ENCODE results near the gene PRPF8. TPM values are rescaled to one million over a fixed set of nuclear protein-coding genes. Genes with fewer than 3 reads are reported as not detected.
"Not testable (repeated sequence)": the region's sequence is repeated elsewhere in the genome, so short reads cannot be mapped to it uniquely, and the experiment has no call there.

PRPF8 gene
- total RNA-seq, result 72.7 and 94.3 TPM in 2 replicates

DNA sequence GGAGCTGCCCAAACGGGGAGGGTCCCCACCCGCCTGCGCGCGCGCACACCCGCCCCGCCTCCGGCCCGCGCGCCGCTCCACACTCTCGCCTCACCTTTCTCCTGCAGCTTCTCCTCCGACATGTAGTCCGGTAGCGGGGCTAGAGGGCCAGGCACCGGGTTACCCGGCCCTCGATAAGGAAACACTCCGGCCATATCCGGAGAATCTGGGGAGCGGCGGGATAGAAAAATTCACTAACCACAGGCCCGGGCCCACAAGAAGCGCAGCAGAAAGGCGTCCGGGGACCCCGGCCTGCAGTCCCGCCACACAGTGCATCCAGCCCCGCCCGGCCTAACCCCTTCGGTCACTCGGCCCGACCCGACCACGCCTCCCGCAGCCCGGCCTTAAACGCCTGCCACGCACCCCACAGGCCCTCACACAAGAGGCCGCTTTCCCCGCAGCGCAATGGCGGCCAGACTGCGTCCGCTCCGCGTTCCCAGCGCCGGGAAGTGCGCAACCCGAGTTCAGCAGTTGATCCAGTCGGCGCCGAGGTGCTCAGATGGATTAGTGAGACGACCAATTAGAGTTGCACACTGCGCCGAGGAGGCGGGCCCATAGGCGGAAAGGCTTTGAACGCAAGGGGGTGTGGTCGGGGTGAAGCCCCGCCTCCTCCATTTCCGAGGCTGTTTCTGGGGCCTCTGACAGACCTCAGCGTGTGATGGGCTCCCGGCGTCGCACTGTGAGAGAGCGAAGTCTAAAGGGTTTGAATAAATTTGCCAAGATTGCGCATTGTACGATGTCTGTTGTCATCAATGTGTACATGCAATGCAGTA, at the start of gene PRPF8:
Gene PRPF8, minus strand, starts transcription at position 490 of the 812 bp plus-strand sequence. Its CDS starts 296 bp downstream, at position 194.
- DNase-seq (ENCODE audit: low read depth in 2 of 2), result peak; percentile 96 to 98

DNA sequence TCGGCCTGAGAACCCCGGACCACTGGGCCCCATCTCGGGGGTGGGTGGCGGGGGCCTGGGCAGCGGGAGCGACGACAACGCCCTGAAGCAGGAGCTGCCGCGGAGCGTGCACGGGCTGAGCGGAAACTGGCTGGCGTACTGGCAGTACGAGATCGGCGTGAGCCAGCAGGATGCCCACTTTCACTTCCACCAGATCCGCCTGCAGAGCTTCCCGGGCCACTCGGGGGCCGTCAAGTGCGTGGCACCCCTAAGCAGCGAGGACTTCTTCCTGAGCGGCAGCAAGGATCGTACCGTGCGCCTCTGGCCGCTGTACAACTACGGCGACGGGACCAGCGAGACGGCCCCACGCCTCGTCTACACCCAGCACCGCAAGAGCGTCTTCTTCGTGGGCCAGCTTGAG, 49.1 kb upstream of the PRPF8 start:
- no peak for DNase-seq (ENCODE audit: low read depth in 2 of 2)

DNA sequence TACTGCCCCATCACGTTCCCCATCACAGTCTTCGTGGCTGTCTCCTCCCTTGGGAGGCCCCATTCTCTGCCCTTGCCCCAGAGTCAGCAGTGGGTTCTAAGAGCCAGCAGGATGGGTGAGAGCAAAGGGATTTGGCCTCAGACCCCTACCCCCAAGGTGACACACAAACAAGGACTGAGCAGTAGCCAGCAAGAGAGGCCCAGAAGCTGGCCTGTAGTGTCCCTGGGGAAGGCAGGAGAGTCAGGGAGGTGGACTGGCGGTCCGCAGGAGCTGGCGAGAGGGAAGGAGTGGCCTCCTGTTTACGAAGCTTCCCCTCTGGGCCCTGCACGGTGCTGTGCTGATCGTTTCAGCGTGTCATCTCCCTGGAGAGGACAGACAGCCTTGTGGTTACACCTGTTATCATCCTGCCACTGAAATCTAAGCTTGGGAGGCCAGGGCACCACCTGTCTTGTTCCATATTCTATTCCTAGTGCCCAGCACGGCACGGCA, 48.2 kb upstream of the PRPF8 start:
- DNase-seq (ENCODE audit: low read depth in 2 of 2), result no peak

DNA sequence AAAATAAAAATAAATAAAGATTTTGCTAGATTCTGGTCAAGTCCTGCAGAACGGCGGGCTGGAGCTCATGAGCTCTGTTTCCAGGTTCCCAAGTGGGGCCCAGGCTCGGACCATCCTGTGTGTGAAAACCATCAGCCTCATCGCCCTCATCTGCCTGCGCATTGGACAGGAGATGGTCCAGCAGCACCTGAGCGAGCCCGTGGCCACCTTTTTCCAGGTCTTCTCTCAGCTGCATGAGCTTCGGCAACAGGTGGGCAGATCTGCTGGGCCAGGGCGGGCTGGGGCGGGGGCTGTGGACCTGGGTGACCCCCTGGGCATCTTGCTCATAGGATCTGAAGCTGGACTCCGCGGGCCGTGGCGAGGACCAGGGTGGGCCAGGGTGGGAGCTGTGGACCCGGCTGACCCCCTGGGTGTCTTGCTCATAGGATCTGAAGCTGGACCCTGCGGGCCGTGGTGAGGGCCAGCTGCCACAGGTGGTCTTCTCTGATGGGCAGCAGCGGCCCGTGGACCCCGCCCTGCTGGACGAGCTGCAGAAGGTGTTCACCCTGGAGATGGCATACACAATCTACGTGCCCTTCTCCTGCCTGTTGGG, 47.7 kb upstream of the PRPF8 start:
- DNase-seq (ENCODE audit: low read depth in 2 of 2), result no peak

DNA sequence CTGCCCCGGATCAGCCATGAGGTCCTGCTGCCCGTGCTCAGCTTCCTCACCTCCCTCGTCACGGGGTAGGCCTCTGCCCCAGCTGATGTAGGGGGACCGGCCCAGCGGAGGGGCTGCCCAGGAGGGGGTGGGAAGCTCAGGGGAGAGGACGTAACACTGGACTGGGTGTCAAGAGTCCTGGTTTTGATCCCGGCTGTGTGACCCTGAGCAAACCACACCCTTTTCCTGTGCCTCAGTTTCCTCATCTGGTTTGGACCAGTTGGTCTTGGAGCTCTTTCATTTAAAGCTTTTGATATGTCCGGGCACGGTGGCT, 46.5 kb upstream of the PRPF8 start:
- no peak for DNase-seq (ENCODE audit: low read depth in 2 of 2)

DNA sequence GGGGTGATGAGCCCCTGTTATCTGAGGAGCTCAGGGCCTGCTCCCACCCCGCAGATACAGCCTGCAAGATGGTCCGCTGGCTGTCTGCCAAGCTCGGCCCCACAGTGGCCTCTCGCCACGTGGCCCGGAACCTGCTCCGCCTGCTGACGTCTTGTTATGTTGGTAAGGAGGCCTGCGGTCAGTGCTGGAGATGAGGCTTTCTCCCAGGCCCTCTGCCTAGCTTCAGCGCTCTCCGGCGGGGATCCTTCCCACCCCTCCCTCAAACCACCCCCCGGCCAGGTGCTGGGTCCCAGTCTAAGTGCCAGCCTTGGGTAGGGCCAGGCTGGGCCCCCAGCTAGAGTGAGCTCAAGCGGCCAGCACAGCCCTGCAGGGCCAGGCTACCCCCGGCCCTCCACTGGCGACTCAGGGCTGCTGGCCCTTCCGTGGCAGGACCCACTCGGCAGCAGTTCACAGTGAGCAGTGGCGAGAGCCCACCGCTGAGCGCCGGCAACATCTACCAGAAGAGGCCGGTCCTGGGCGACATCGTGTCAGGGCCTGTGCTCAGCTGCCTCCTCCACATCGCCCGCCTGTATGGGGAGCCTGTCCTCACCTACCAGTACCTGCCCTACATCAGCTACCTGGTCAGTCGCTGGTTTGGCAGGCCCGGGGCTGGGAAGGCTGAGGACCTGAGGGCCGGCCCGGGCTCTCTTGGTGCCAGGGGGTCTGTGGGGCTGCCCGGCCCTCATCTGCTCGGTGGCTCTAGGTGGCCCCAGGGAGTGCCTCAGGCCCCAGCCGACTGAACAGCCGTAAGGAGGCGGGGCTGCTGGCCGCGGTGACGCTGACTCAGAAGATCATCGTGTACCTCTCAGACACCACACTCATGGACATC, 45.9 kb upstream of the PRPF8 start:
- peak in 1 of 2 donors; percentile 43 for DNase-seq (ENCODE audit: low read depth in 2 of 2)

DNA sequence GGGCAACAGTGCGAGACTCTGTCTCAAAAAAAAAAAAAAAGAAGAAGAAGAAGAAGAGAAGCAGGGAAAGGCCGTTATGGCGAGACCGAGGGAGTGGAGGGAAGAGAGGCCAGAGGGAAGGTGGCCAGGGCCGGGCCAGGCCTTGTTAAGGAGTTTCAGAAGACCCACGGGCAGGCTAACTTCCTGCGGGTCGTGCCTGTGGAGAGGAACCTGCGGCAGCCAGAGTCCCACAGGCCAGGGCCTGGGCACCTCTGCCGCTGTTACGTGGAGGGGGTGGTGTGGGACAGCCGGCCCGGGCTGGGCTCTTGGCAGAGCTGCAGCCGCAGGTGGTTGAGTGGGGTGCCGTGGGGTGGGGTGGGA, 45.3 kb upstream of the PRPF8 start:
- DNase-seq (ENCODE audit: low read depth in 2 of 2), result no peak

DNA sequence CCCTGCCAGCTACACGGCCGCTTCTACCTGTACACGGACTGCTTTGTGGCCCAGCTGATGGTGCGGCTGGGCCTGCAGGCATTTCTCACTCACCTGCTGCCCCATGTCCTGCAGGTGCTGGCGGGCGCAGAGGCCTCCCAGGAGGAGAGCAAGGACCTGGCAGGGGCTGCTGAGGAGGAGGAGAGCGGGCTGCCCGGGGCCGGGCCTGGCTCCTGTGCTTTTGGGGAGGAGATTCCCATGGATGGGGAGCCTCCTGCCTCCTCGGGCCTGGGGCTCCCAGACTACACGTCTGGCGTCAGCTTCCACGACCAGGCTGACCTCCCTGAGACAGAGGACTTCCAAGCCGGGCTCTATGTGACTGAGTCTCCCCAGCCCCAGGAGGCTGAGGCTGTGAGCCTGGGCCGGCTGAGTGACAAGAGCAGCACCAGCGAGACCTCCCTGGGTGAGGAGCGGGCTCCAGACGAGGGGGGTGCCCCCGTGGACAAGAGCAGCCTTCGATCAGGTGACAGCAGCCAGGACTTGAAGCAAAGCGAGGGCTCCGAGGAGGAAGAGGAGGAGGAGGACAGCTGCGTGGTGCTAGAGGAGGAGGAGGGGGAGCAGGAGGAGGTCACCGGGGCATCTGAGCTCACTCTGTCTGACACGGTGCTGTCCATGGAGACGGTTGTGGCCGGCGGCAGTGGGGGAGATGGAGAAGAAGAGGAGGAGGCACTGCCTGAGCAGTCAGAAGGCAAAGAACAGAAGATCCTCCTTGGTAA, 43.4 kb upstream of the PRPF8 start:
- no peak for DNase-seq (ENCODE audit: low read depth in 2 of 2)

DNA sequence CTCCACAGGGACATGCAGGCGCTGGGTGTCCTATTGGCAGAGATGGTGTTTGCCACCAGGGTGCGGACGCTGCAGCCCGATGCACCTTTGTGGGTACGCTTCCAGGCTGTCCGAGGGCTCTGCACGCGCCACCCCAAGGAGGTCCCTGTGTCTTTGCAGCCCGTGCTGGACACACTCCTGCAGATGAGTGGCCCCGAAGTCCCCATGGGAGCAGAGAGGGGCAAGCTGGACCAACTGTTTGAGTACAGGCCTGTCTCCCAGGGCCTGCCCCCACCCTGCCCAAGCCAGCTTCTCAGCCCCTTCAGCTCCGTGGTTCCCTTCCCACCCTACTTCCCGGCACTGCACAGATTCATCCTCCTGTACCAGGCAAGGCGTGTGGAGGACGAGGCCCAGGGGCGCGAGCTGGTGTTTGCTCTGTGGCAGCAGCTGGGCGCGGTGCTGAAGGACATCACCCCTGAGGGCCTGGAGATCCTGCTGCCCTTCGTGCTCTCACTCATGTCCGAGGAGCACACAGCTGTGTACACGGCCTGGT, 42.7 kb upstream of the PRPF8 start:
- DNase-seq (ENCODE audit: low read depth in 2 of 2), result no peak

DNA sequence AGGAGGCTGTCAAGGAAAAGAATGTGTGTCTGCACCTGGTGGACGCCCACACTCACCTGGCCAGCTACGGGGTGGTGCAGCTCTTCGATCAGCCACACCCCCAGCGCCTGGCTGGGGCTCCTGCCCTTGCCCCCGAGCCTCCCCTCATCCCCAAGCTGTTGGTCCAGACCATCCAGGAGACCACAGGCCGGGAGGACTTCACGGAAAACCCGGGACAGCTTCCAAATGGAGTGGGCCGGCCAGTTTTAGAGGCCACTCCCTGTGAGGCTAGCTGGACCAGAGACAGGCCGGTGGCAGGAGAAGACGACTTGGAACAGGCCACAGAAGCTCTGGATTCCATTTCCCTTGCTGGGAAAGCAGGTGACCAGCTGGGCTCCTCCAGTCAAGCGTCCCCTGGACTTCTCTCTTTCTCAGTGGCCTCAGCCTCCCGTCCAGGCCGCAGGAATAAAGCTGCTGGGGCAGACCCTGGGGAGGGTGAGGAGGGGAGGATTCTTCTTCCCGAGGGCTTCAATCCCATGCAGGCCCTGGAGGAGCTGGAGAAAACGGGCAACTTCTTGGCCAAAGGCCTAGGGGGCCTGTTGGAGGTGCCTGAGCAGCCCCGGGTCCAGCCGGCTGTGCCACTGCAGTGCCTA, 42.1 kb upstream of the PRPF8 start:
- DNase-seq (ENCODE audit: low read depth in 2 of 2), result no peak

DNA sequence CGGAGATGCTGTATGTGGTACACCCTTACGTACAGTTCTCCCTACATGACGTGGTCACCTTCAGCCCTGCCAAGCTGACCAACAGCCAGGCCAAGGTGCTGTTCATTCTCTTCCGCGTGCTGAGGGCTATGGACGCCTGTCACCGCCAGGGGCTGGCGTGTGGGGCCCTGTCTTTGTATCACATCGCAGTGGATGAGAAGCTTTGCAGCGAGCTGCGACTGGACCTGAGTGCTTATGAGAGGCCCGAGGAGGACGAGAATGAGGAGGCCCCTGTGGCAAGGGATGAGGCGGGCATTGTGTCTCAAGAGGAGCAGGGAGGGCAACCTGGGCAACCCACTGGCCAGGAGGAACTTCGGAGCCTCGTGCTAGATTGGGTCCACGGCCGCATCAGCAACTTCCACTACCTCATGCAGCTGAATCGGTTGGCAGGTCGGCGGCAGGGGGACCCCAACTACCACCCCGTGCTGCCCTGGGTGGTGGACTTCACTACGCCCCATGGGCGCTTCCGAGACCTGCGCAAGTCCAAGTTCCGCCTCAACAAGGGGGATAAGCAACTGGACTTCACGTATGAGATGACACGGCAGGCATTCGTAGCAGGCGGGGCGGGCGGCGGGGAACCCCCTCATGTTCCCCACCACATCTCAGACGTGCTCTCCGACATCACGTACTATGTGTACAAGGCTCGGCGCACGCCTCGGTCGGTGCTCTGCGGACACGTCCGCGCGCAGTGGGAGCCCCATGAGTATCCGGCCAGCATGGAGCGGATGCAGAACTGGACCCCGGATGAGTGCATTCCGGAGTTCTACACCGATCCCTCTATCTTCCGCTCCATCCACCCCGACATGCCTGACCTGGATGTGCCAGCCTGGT, 41.2 kb upstream of the PRPF8 start:
- DNase-seq (ENCODE audit: low read depth in 2 of 2), result no peak

DNA sequence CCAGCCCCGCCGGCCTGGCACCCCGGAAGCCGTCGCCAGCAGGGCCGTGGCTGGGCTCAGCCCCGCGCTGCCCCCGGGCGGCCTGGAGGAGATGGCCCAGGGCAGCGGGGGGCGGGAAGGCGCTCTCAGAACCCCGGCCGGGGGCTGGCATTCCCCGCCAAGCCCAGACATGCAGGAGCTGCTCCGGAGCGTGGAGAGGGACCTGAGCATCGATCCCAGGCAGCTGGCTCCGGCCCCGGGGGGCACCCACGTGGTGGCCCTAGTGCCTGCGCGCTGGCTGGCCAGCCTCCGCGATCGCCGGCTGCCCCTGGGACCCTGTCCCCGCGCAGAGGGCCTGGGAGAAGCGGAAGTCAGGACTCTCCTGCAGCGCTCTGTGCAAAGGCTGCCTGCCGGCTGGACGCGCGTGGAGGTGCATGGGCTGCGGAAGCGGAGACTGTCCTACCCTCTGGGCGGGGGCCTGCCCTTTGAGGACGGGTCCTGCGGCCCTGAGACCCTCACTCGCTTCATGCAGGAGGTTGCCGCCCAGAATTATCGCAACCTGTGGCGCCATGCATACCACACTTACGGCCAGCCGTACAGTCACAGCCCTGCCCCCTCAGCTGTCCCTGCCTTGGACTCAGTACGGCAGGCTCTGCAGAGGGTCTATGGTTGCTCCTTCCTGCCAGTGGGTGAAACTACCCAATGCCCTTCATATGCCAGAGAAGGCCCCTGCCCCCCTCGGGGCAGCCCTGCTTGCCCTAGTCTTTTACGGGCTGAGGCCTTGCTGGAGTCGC, 40.4 kb upstream of the PRPF8 start:
- peak in 1 of 2 donors; percentile 19 for DNase-seq (ENCODE audit: low read depth in 2 of 2)

DNA sequence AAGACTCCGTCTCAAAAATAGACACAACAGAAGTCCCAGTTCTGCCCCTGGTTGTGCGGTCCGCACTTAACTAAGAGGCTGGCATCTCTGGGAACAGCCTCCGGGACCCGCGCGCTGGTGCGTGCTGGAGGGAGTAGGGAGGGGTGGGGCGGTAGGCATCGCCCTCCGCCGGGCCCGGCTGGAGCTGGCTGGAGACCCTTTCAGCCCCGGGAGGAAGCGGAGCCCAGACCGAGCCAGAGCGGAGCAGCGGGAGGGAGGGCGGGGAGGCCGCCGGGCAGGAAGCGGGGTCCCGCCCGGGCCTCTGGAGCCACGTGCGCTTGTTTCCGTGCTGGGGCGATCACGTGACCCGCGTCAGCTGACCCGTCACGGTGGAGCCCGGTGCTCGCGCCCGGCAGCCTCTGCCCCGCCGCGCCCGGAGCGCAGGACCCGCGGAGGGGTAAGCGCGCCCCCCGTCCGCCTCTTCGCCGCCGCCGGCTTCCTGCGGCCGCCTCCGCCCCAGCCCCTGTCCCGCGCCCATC, 39.7 kb upstream of the PRPF8 start, which contains the start of gene WDR81:
Gene WDR81, plus strand, starts transcription at position 354 of the 518 bp plus-strand sequence. CDS start 256 bp downstream, outside the sequence.
- peak; percentile 70 to 85 for DNase-seq (ENCODE audit: low read depth in 2 of 2)

DNA sequence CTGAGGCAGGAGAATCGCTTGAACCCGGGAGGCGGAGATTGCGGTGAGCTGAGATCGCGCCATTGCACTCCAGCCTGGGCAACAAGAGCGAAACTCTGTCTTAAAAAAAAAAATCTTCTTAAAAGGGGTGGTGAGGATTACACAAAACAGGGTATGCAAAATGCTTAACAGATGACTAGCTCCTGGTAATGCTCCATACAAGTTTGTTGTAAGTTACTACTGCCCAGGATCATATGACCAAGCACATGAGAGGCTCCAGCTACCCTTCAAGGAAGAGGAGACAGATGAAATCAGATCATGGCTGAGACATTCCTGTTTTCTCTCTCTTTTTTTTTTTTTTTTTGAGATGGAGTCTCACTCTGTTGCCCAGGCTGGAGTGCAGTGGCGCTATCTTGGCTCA, 37.4 kb upstream of the PRPF8 start:
- not testable (repeated sequence) for DNase-seq (ENCODE audit: low read depth in 2 of 2)

DNA sequence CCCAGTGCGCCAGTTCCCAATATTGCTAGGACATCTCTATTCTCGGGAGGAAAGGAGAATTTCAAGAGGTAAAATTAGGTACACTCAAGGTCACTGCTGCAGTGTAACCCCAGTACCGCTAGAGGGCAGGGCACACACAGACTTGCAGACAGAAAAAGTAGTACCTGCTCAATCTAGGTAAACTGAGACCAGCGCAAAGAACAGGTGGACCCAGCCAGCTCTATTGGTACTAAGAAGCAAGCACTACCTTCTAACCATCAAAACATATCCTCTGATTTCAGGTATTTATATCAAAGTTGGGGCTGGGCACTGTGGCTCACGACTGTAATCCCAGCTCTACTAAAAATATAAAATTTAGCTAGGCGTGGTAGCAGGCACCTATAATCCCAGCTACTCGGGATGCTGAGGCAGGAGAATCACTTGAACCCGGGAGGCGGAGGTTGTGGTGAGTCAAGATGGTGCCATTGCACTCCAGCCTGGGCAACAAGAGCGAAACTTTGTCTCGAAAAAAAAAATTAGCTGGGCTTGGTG, 36.3 kb upstream of the PRPF8 start:
- DNase-seq (ENCODE audit: low read depth in 2 of 2), result peak; percentile 36 to 69

DNA sequence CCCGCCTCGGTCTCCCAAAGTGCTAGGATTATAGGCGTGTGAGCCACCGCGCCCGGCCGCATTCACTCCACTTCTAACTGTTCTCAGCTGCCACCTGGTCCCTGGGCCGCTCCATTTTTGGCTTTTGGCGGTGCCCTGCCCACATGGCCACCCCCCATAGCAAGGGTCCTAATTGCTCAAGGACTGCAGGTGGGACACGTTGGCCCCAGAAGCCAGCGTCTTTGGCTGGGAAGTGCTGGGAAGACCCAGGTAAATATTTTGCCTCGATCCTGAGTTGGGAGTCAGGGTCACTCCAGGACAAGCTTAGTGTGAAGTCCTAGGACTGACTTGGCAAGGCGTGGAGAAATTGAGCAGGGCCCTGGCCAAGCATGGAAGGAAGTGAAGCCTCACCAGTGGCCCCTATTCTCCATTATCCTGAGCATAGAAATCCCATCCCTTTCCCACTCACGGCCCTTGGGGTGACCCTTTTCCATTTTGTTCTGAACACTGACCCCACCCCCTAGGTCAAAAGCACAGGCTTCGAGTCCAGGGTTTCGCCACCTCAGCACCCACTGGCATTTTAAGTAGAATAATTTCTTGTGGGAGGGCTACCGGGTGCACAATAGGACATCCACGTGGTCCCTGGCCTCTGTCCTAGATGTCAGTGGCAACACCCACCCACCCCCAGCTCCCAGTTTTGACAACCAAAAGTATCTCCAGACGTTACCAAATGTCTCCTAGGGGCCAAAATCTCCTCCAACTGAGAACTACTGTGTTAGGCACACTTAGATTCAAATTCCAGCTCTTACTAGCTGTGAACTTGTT, 33.9 kb upstream of the PRPF8 start:
- DNase-seq (ENCODE audit: low read depth in 2 of 2), result no peak

DNA sequence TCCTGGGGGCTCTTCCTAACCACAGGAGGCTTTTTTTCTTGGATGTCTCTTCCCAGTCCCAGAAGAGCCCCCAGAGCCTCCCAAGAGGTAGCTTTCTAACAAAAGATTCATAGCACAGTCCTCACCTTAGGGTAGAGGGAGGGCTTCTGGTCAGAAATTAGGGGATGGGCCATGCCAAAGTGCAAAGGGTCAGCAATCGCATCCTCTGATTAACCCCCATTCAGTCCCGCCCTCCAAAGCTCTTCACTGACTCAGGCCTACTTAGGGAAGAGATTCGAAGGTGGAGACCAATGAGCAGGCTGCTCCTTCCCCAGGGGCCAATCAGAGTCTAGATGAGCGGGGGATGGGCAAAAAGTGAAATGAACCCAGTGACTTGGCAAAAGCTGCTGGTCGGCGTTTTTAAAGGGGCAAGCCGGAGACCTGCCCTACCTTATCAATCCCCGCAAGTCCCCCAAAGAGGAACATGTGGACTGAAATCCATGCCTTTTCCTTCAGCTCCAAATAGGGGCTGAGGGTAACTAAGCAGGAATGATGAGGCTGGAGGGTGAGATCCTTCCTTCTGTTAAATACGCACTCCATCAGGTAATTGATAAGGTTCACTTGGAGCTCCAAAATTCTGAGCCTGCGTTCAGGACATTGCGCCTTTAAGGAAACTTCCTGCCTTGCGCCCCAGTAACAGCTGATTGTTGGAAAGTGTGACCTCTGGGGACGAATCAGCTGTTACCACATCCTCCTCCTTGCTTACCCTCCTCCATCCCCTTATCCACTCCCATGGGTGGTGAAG, 32.4 kb upstream of the PRPF8 start:
- DNase-seq (ENCODE audit: low read depth in 2 of 2), result peak; percentile 92 to 99
